ENCODE measurements around the gene ZNF860. TPM values are rescaled to one million over a fixed set of nuclear protein-coding genes. Genes with fewer than 3 reads are reported as not detected.

The ZNF860 gene
- polyA plus RNA-seq, 1 of the 3 experiments (the other 2 are of a cell fraction), result not detected

DNA sequence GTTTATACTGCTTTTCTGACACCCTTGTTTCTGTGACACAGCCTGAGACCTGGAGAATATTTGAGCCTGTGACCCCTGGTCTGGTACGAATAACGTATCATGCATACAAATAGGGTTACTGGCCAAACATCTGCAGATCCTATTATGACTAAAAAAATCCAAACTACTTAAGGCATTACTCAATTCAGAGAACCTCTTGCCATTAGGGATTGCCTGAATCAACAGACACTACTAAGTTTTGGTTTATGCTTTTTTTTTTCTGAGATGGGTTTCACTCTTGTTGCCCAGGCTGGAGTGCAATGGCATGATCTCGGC lies 35.9 kb upstream of the ZNF860 start:
- Histone ChIP-seq H3K9ac (no peak overlapping the region), H3K27me3 (ENCODE audit: insufficient read depth) (no peaks in the 10 kb centered on the region), H4K20me1 (ENCODE audit: insufficient read depth) (no peaks in the 10 kb centered on the region), H3K4me1 (ENCODE audit: control insufficient read depth in 1 of 2, insufficient read depth in 2 of 2, low read depth in 1 of 2, low read length in 1 of 2) (no peaks in the 10 kb centered on the region), H3K27ac (ENCODE audit: low read depth in 2 of 2, low read length in 1 of 2) (no peak overlapping the region), H3K4me3 (ENCODE audit: low read depth in 2 of 2, low read length in 1 of 2) (no peak overlapping the region), H2AFZ (ENCODE audit: low read depth) (no peak overlapping the region), H3K79me2 (ENCODE audit: insufficient read depth) (no peaks in the 10 kb centered on the region), H3K9me2 (no peaks in the 10 kb centered on the region), H3K4me2 (no peak overlapping the region), H3K9me3 (no peaks in the 10 kb centered on the region), H3K36me3 (replicated peaks in 1 of 2; ENCODE audit: control insufficient read depth in 1 of 2, insufficient read depth in 2 of 2, low read length in 1 of 2) (no peaks in the 10 kb centered on the region), H3F3A (replicated peaks; ENCODE audit: insufficient read depth) (no peaks in the 10 kb centered on the region)
- no peak for DNase-seq
- WGBS (ENCODE audit: low lambda C conversion rate), result 56% methylated on average over 3 of the region's 3 CpGs
- TF ChIP-seq CHD2 (IDR thresholded peaks at IDR 0.05; ENCODE audit: low read length, partially characterized antibody), result no peak
- TF ChIP-seq POLR2AphosphoS5 (IDR thresholded peaks at IDR 0.05; ENCODE audit: low read depth, low read length), result no peak
- TF ChIP-seq SIN3A (IDR thresholded peaks at IDR 0.05; ENCODE audit: borderline replicate concordance, low read depth, low read length), result no peak
- TF ChIP-seq RXRA (IDR thresholded peaks at IDR 0.05; ENCODE audit: borderline replicate concordance, low read depth), result no peak
- TF ChIP-seq RCOR1 (IDR thresholded peaks at IDR 0.05; ENCODE audit: low read length), result no peak
- no peak for TF ChIP-seq MEF2A (IDR thresholded peaks at IDR 0.05; ENCODE audit: borderline replicate concordance, low read depth)
- no peak for TF ChIP-seq GABPA (IDR thresholded peaks at IDR 0.05; ENCODE audit: low read depth)
- no peak for TF ChIP-seq NFIC (IDR thresholded peaks at IDR 0.05; ENCODE audit: borderline replicate concordance)
- TF ChIP-seq FOSL2 (IDR thresholded peaks at IDR 0.05; ENCODE audit: borderline replicate concordance, low read depth), result no peak
- TF ChIP-seq FOXM1 (IDR thresholded peaks at IDR 0.05; ENCODE audit: low read depth), result no peak
- TF ChIP-seq, protein P1, sequence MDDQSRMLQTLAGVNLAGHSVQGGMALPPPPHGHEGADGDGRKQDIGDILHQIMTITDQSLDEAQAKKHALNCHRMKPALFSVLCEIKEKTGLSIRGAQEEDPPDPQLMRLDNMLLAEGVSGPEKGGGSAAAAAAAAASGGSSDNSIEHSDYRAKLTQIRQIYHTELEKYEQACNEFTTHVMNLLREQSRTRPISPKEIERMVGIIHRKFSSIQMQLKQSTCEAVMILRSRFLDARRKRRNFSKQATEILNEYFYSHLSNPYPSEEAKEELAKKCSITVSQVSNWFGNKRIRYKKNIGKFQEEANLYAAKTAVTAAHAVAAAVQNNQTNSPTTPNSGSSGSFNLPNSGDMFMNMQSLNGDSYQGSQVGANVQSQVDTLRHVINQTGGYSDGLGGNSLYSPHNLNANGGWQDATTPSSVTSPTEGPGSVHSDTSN (IDR thresholded peaks at IDR 0.05), result no peak
- ChIA-PET POLR2A (no interaction called here), CTCF (no interaction called here)

DNA sequence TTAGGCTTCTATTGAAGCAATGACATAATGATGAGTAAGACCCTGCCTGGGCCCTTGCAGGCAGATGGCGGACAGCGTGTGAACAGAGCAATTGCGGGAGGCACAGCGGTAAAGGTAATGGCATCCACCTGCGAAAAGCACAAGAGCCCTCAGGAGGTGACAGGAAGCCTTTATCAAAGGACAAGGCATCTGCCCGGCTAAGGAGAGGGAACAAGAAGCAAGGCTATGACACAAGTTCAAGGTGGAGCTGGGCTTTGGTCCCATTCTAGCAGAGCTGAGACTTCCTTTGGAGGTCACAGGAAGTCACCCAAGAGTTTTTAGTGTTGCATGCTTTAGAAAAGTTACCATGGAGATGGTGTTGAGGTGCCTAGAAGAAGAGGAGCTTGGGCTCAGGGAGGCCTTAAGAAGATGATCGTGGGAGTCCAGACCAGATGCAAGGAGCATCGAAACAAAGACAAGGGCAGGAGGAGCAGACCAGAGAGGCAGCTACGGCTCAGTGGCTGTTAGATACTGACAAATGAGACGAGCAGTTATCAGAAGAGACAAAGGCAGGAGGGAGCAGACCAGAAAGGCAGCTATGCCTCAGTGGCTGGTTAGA lies 35.0 kb upstream of the ZNF860 start:
- H2AFZ ChIP-seq (ENCODE audit: low read depth), result no peak overlapping the region
- WGBS (ENCODE audit: low lambda C conversion rate), result 65% methylated on average over 10 of the region's 10 CpGs
- H3K79me2 ChIP-seq (ENCODE audit: insufficient read depth), result no peaks in the 10 kb centered on the region
- no peaks in the 10 kb centered on the region for H4K20me1 ChIP-seq (ENCODE audit: insufficient read depth)
- H3K9me3 ChIP-seq, result no peaks in the 10 kb centered on the region
- ChIA-PET CTCF (no interaction called here), POLR2A (no interaction called here)
- no peak overlapping the region for H3K4me3 ChIP-seq (ENCODE audit: low read depth in 2 of 2, low read length in 1 of 2)
- no peak overlapping the region for H3K9ac ChIP-seq
- TF ChIP-seq MXI1 (IDR thresholded peaks at IDR 0.05; ENCODE audit: low read depth, low read length), result no peak
- no peak for TF ChIP-seq EZH2phosphoT487 (IDR thresholded peaks at IDR 0.05; ENCODE audit: borderline replicate concordance, low read depth)
- TF ChIP-seq, protein P1 (IDR thresholded peaks at IDR 0.05), result no peak
- no peak for TF ChIP-seq ELF1 (IDR thresholded peaks at IDR 0.05)
- TF ChIP-seq GABPA (IDR thresholded peaks at IDR 0.05; ENCODE audit: low read depth), result no peak
- no peak for TF ChIP-seq JUND (IDR thresholded peaks at IDR 0.05)
- TF ChIP-seq, protein P2, sequence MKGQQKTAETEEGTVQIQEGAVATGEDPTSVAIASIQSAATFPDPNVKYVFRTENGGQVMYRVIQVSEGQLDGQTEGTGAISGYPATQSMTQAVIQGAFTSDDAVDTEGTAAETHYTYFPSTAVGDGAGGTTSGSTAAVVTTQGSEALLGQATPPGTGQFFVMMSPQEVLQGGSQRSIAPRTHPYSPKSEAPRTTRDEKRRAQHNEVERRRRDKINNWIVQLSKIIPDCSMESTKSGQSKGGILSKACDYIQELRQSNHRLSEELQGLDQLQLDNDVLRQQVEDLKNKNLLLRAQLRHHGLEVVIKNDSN (IDR thresholded peaks at IDR 0.05; ENCODE audit: borderline replicate concordance, low read depth), result no peak
- TF ChIP-seq POLR2AphosphoS5 (IDR thresholded peaks at IDR 0.05; ENCODE audit: low read depth, low read length), result no peak
- TF ChIP-seq TEAD4 (IDR thresholded peaks at IDR 0.05; ENCODE audit: borderline replicate concordance, insufficient read depth), result no peak
- no peak for TF ChIP-seq FOXJ3 (CRISPR knock-in tag; IDR thresholded peaks at IDR 0.05)
- TF ChIP-seq FOXM1 (IDR thresholded peaks at IDR 0.05; ENCODE audit: low read depth), result no peak
- H3K4me1 ChIP-seq (ENCODE audit: control insufficient read depth in 1 of 2, insufficient read depth in 2 of 2, low read depth in 1 of 2, low read length in 1 of 2), result no peaks in the 10 kb centered on the region
- no peaks in the 10 kb centered on the region for H3K9me2 ChIP-seq
- no peaks in the 10 kb centered on the region for H3F3A ChIP-seq (replicated peaks; ENCODE audit: insufficient read depth)
- no peaks in the 10 kb centered on the region for H3K27me3 ChIP-seq (ENCODE audit: insufficient read depth)
- H3K4me2 ChIP-seq, result no peak overlapping the region
- DNase-seq, result no peak
- no peaks in the 10 kb centered on the region for H3K36me3 ChIP-seq (replicated peaks in 1 of 2; ENCODE audit: control insufficient read depth in 1 of 2, insufficient read depth in 2 of 2, low read length in 1 of 2)
- H3K27ac ChIP-seq (ENCODE audit: low read depth in 2 of 2, low read length in 1 of 2), result no peak overlapping the region
